Activated CD4-positive, alpha-beta memory T cell treated with anti-CD3 and anti-CD28 coated beads for 36 hours (primary cell): ENCODE data around the gene TSHZ2. TPM values are rescaled to one million over a fixed set of nuclear protein-coding genes. Genes with fewer than 3 reads are reported as not detected.
"Not testable (repeated sequence)": the region's sequence is repeated elsewhere in the genome, so short reads cannot be mapped to it uniquely, and the experiment has no call there.

ENCODE experiments used
- CTCF ChIA-PET: fragments of 350-600 bp; sonication (Branson Sonifier 250); formaldehyde crosslinking; loops from one replicate; lab custom pipeline; 2021; ENCODE audit warnings: antibody characterized with exemption, inconsistent platforms; lab: Charles Lee
- POLR2A ChIA-PET: fragments of 350-600 bp; sonication (Branson Sonifier 250); formaldehyde crosslinking; loops from one replicate; lab custom pipeline; 2021; ENCODE audit warnings: antibody characterized with exemption; lab: Charles Lee
- DNase-seq: peaks from one replicate; pipeline ENCODE4 v3.0.0-alpha.2; 2020
- H3K27ac Mint-ChIP-seq: one replicate; pipeline ENCODE4 v1.8.0; 2021; ENCODE audit warnings: mixed read lengths
- H3K27me3 Mint-ChIP-seq: one replicate; pipeline ENCODE4 v1.8.0; 2021; ENCODE audit warnings: mixed read lengths
- H3K36me3 Mint-ChIP-seq: one replicate; pipeline ENCODE4 v1.8.0; 2021; ENCODE audit warnings: mixed read lengths
- H3K4me1 Mint-ChIP-seq: one replicate; pipeline ENCODE4 v1.8.0; 2021; ENCODE audit warnings: low read depth, mixed read lengths
- H3K4me3 Mint-ChIP-seq: one replicate; pipeline ENCODE4 v1.8.0; 2021; ENCODE audit warnings: mild to moderate bottlenecking, mixed read lengths
- H3K9me3 Mint-ChIP-seq: one replicate; pipeline ENCODE4 v1.8.0; 2021; ENCODE audit warnings: mixed read lengths
- intact Hi-C: fragments of 100-400 bp; cut with micrococcal nuclease; formaldehyde crosslinking; loops from one replicate; pipeline ENCODE4 v1.15.1; 2023
- total RNA-seq, 2 experiments: library from RNA; stranded (reverse); gene quantifications; one replicate each; pipeline ENCODE4 v1.2.3, GENCODE V29; 2021

Gene TSHZ2
- total RNA-seq, 2 experiments from 2014 or later: 28.9 to 36.0 TPM

GRCh38 chr20:52966543-52966942 is 5.6 kb upstream of the TSHZ2 start:
- intact Hi-C loops, H3K27me3 Mint-ChIP-seq, H3K27ac Mint-ChIP-seq, H3K4me1 Mint-ChIP-seq, DNase-seq, POLR2A ChIA-PET, H3K36me3 Mint-ChIP-seq, H3K4me3 Mint-ChIP-seq, H3K9me3 Mint-ChIP-seq: not testable (repeated sequence)
- CTCF ChIA-PET: interaction anchor here (0.6 kb wide), 1 partner anchor 14 kb away, joined by 3 read pairs; no protein-coding TSS in a partner anchor

GRCh38 chr20:52971498-52972189 is 514 bp upstream of the TSHZ2 start:
- peaks cover 17% of the 10 kb centered on the region for H3K36me3 Mint-ChIP-seq
- CTCF ChIA-PET: interaction anchor here (0.9 kb wide), 1 partner anchor 780 kb away, joined by 3 read pairs; the partner anchor contains the start of gene ZFP64
- H3K27ac Mint-ChIP-seq: peak overlapping the region; percentile 10
- DNase-seq: no peak
- H3K4me3 Mint-ChIP-seq: peak overlapping the region; percentile 28
- intact Hi-C loops: loop anchor here (2.0 to 10.0 kb wide), 6 partner anchors 99 to 1437 kb away; no protein-coding TSS in a partner anchor
- peaks cover 9% of the 10 kb centered on the region for H3K27me3 Mint-ChIP-seq
- POLR2A ChIA-PET: interaction anchor here (1.1 kb wide), 1 partner anchor 57 kb away, joined by 3 read pairs; no protein-coding TSS in a partner anchor
- H3K4me1 Mint-ChIP-seq: peaks cover 23% of the 10 kb centered on the region
- no peaks in the 10 kb centered on the region for H3K9me3 Mint-ChIP-seq

- Mint-ChIP-seq H3K4me3 (peak overlapping the region; percentile 87), H3K27ac (peak overlapping the region; percentile 95), H3K9me3 (no peaks in the 10 kb centered on the region), H3K36me3 (peaks cover 23% of the 10 kb centered on the region), H3K27me3 (peaks cover 12% of the 10 kb centered on the region), H3K4me1 (peaks cover 37% of the 10 kb centered on the region)
- CTCF ChIA-PET: interaction anchor here (0.7 to 1.0 kb wide), 2 partner anchors 29 to 572 kb away, joined by 4 read pairs; no protein-coding TSS in a partner anchor
- POLR2A ChIA-PET: interaction anchor here (0.9 to 4.9 kb wide), 13 partner anchors 28 to 661 kb away, joined by 3 to 66 read pairs (median 10); no protein-coding TSS in a partner anchor
- intact Hi-C loops: loop anchor here (2.0 to 10.0 kb wide), 6 partner anchors 101 to 1438 kb away; no protein-coding TSS in a partner anchor
- DNase-seq: peak; percentile 52
Measured at GRCh38 chr20:52972965-52973819, 1.0 kb downstream of the TSHZ2 start.

GRCh38 chr20:52974179-52974594 is 2.0 kb downstream of the TSHZ2 start:
- CTCF ChIA-PET: interaction anchor here (0.7 to 1.9 kb wide), 3 partner anchors 28 to 573 kb away, joined by 4 to 8 read pairs (median 4); no protein-coding TSS in a partner anchor

GRCh38 chr20:52975029-52975732 is 3.0 kb downstream of the TSHZ2 start:
- peaks cover 47% of the 10 kb centered on the region for H3K4me1 Mint-ChIP-seq
- CTCF ChIA-PET: interaction anchor here (0.8 to 1.9 kb wide), 5 partner anchors 26 to 172 kb away, joined by 3 to 12 read pairs (median 5); no protein-coding TSS in a partner anchor
- H3K36me3 Mint-ChIP-seq: peaks cover 30% of the 10 kb centered on the region
- POLR2A ChIA-PET: interaction anchor here (0.6 to 4.9 kb wide), 16 partner anchors 26 to 1434 kb away, joined by 3 to 66 read pairs (median 10); no protein-coding TSS in a partner anchor
- peak; percentile 54 for DNase-seq
- peak overlapping the region; percentile 87 for H3K4me3 Mint-ChIP-seq
- intact Hi-C loops: loop anchor here (2.0 to 10.0 kb wide), 2 partner anchors 180 to 1440 kb away; no protein-coding TSS in a partner anchor
- H3K9me3 Mint-ChIP-seq: no peaks in the 10 kb centered on the region
- H3K27ac Mint-ChIP-seq: peak overlapping the region; percentile 95
- H3K27me3 Mint-ChIP-seq: peaks cover 12% of the 10 kb centered on the region

More at GRCh38 chr20:52974179-52974594, 2.0 kb downstream of the TSHZ2 start:
- Mint-ChIP-seq H3K4me1 (peaks cover 40% of the 10 kb centered on the region), H3K27me3 (peaks cover 12% of the 10 kb centered on the region), H3K27ac (peak overlapping the region; percentile 95), H3K9me3 (no peaks in the 10 kb centered on the region), H3K4me3 (peak overlapping the region; percentile 87), H3K36me3 (peaks cover 25% of the 10 kb centered on the region)
- intact Hi-C loops: loop anchor here (1.0 to 10.0 kb wide), 10 partner anchors 27 to 1439 kb away; no protein-coding TSS in a partner anchor
- peak; percentile 66 for DNase-seq
- POLR2A ChIA-PET: interaction anchor here (0.9 to 4.9 kb wide), 14 partner anchors 27 to 662 kb away, joined by 3 to 66 read pairs (median 11); no protein-coding TSS in a partner anchor

- no peak for DNase-seq
- CTCF ChIA-PET: interaction anchor here (1.3 to 1.9 kb wide), 4 partner anchors 25 to 171 kb away, joined by 4 to 12 read pairs (median 6); no protein-coding TSS in a partner anchor
- POLR2A ChIA-PET: interaction anchor here (0.6 to 4.9 kb wide), 13 partner anchors 25 to 1435 kb away, joined by 3 to 66 read pairs (median 12); no protein-coding TSS in a partner anchor
- Mint-ChIP-seq H3K36me3 (peaks cover 30% of the 10 kb centered on the region), H3K4me3 (peak overlapping the region; percentile 87), H3K9me3 (no peaks in the 10 kb centered on the region), H3K4me1 (peaks cover 53% of the 10 kb centered on the region), H3K27me3 (peaks cover 11% of the 10 kb centered on the region), H3K27ac (peak overlapping the region; percentile 95)
- intact Hi-C loops: loop anchor here (2.0 to 10.0 kb wide), 2 partner anchors 179 to 1441 kb away; no protein-coding TSS in a partner anchor
Measured at GRCh38 chr20:52975803-52976531, 3.8 kb downstream of the TSHZ2 start.

GRCh38 chr20:52978851-52979250 is 6.7 kb downstream of the TSHZ2 start:
- peaks cover 4% of the 10 kb centered on the region for H3K27me3 Mint-ChIP-seq
- H3K4me1 Mint-ChIP-seq: peaks cover 59% of the 10 kb centered on the region
- intact Hi-C loops: loop anchor here (10.0 kb wide), 1 partner anchor 1444 kb away; no protein-coding TSS in a partner anchor
- ChIA-PET CTCF (no interaction called here), POLR2A (interaction anchor here (0.6 to 1.3 kb wide), 5 partner anchors 11 to 333 kb away, joined by 3 to 4 read pairs (median 3); no protein-coding TSS in a partner anchor)
- H3K36me3 Mint-ChIP-seq: peaks cover 25% of the 10 kb centered on the region
- DNase-seq: no peak
- H3K4me3 Mint-ChIP-seq: peak overlapping the region; percentile 36
- no peaks in the 10 kb centered on the region for H3K9me3 Mint-ChIP-seq
- H3K27ac Mint-ChIP-seq: peak overlapping the region; percentile 70

GRCh38 chr20:52981051-52981450 is 8.9 kb downstream of the TSHZ2 start:
- POLR2A ChIA-PET: no interaction called here
- Mint-ChIP-seq H3K27ac (no peak overlapping the region), H3K9me3 (no peaks in the 10 kb centered on the region), H3K36me3 (peaks cover 29% of the 10 kb centered on the region), H3K4me3 (no peak overlapping the region), H3K4me1 (peaks cover 65% of the 10 kb centered on the region), H3K27me3 (peaks cover 4% of the 10 kb centered on the region)
- DNase-seq: no peak
- CTCF ChIA-PET: no interaction called here
- intact Hi-C loops: no loop called here

- H3K27ac Mint-ChIP-seq: peak overlapping the region; percentile 31
- H3K27me3 Mint-ChIP-seq: peaks cover 1% of the 10 kb centered on the region
- POLR2A ChIA-PET: no interaction called here
- no peak for DNase-seq
- intact Hi-C loops: no loop called here
- H3K4me3 Mint-ChIP-seq: peak overlapping the region; percentile 58
- no peaks in the 10 kb centered on the region for H3K9me3 Mint-ChIP-seq
- H3K36me3 Mint-ChIP-seq: peaks cover 23% of the 10 kb centered on the region
- CTCF ChIA-PET: no interaction called here
- peaks cover 46% of the 10 kb centered on the region for H3K4me1 Mint-ChIP-seq
Measured at GRCh38 chr20:52983726-52984450, 11.7 kb downstream of the TSHZ2 start.

- Mint-ChIP-seq H3K27ac (peak overlapping the region; percentile 31), H3K4me3 (peak overlapping the region; percentile 58), H3K36me3 (peaks cover 19% of the 10 kb centered on the region), H3K27me3 (peaks cover 1% of the 10 kb centered on the region), H3K4me1 (peaks cover 41% of the 10 kb centered on the region), H3K9me3 (no peaks in the 10 kb centered on the region)
- ChIA-PET CTCF (no interaction called here), POLR2A (no interaction called here)
- DNase-seq: no peak
- intact Hi-C loops: no loop called here
Measured at GRCh38 chr20:52984451-52984810, 12.3 kb downstream of the TSHZ2 start.
